ENCODE data around the gene CLIC4. TPM values are rescaled to one million over a fixed set of nuclear protein-coding genes. Genes with fewer than 3 reads are reported as not detected.
"Not testable (repeated sequence)": the region's sequence is repeated elsewhere in the genome, so short reads cannot be mapped to it uniquely, and the experiment has no call there.

The CLIC4 gene
- total RNA-seq, 1 donor from 2014 or later, result 358 TPM

GRCh38 chr1:24765308-24765988 is 20.2 kb downstream of the CLIC4 start:
- no peak for DNase-seq
- intact Hi-C loops (cut with micrococcal nuclease), result loop anchor here (10.0 kb wide), 1 partner anchor 59 kb away; no protein-coding TSS in a partner anchor
- ATAC-seq, result no peak

GRCh38 chr1:24767351-24767750 is 22.1 kb downstream of the CLIC4 start:
- intact Hi-C loops (cut with micrococcal nuclease), result loop anchor here (10.0 kb wide), 1 partner anchor 57 kb away; no protein-coding TSS in a partner anchor
- DNase-seq (no peak), ATAC-seq (no peak)

- intact Hi-C loops (cut with micrococcal nuclease), result loop anchor here (10.0 kb wide), 1 partner anchor 56 kb away; no protein-coding TSS in a partner anchor
- no peak for DNase-seq
- ATAC-seq, result no peak
Observed at GRCh38 chr1:24768873-24769605, 23.8 kb downstream of the CLIC4 start.

- ATAC-seq (peak; percentile 76), DNase-seq (no peak)
- intact Hi-C loops (cut with micrococcal nuclease), result loop anchor here (10.0 kb wide), 1 partner anchor 55 kb away; no protein-coding TSS in a partner anchor
Observed at GRCh38 chr1:24769656-24770651, 24.7 kb downstream of the CLIC4 start.

- intact Hi-C loops (cut with micrococcal nuclease), result no loop called here
- ATAC-seq (peak; percentile 23), DNase-seq (no peak)
Observed at GRCh38 chr1:24770881-24771280, 25.6 kb downstream of the CLIC4 start.

- ATAC-seq, result no peak
- no peak for DNase-seq
- intact Hi-C loops (cut with micrococcal nuclease), result no loop called here
Observed at GRCh38 chr1:24771574-24771973, 26.3 kb downstream of the CLIC4 start.

- ATAC-seq (no peak), DNase-seq (no peak)
- intact Hi-C loops (cut with micrococcal nuclease), result no loop called here
Observed at GRCh38 chr1:24773618-24774017, 28.4 kb downstream of the CLIC4 start.

GRCh38 chr1:24775348-24775747 is 30.1 kb downstream of the CLIC4 start:
- intact Hi-C loops (cut with micrococcal nuclease), result no loop called here
- DNase-seq, result no peak
- no peak for ATAC-seq

- DNase-seq, result no peak
- intact Hi-C loops (cut with micrococcal nuclease), result no loop called here
- ATAC-seq, result no peak
Observed at GRCh38 chr1:24775916-24776315, 30.7 kb downstream of the CLIC4 start.

GRCh38 chr1:24776821-24777220 is 31.6 kb downstream of the CLIC4 start:
- no peak for DNase-seq
- peak; percentile 10 for ATAC-seq
- intact Hi-C loops (cut with micrococcal nuclease), result no loop called here

GRCh38 chr1:24778141-24778540 is 32.9 kb downstream of the CLIC4 start:
- DNase-seq, result no peak
- intact Hi-C loops (cut with micrococcal nuclease), result no loop called here
- no peak for ATAC-seq

GRCh38 chr1:24779199-24779598 is 34.0 kb downstream of the CLIC4 start:
- DNase-seq; ATAC-seq; intact Hi-C loops (cut with micrococcal nuclease): not testable (repeated sequence)

- no peak for DNase-seq
- no peak for ATAC-seq
- intact Hi-C loops (cut with micrococcal nuclease), result no loop called here
Observed at GRCh38 chr1:24779689-24780464, 34.6 kb downstream of the CLIC4 start.

- intact Hi-C loops (cut with micrococcal nuclease); ATAC-seq; DNase-seq: not testable (repeated sequence)
Observed at GRCh38 chr1:24780626-24781025, 35.4 kb downstream of the CLIC4 start.

- ATAC-seq (no peak), DNase-seq (no peak)
- intact Hi-C loops (cut with micrococcal nuclease), result no loop called here
Observed at GRCh38 chr1:24782689-24783088, 37.4 kb downstream of the CLIC4 start.

- intact Hi-C loops (cut with micrococcal nuclease), result no loop called here
- DNase-seq (no peak), ATAC-seq (no peak)
Observed at GRCh38 chr1:24783713-24784112, 38.5 kb downstream of the CLIC4 start.

- intact Hi-C loops (cut with micrococcal nuclease), result no loop called here
- peak; percentile 81 for ATAC-seq
- no peak for DNase-seq
Observed at GRCh38 chr1:24786191-24786590, 40.9 kb downstream of the CLIC4 start.

- ATAC-seq (no peak), DNase-seq (no peak)
- intact Hi-C loops (cut with micrococcal nuclease), result no loop called here
Observed at GRCh38 chr1:24790490-24790889, 45.2 kb downstream of the CLIC4 start.
